Measurements from ENCODE around the gene LRRC46. TPM values are rescaled to one million over a fixed set of nuclear protein-coding genes. Genes with fewer than 3 reads are reported as not detected.

The LRRC46 gene
- total RNA-seq, 1 donor from 2014 or later: 0.30 TPM

DNA sequence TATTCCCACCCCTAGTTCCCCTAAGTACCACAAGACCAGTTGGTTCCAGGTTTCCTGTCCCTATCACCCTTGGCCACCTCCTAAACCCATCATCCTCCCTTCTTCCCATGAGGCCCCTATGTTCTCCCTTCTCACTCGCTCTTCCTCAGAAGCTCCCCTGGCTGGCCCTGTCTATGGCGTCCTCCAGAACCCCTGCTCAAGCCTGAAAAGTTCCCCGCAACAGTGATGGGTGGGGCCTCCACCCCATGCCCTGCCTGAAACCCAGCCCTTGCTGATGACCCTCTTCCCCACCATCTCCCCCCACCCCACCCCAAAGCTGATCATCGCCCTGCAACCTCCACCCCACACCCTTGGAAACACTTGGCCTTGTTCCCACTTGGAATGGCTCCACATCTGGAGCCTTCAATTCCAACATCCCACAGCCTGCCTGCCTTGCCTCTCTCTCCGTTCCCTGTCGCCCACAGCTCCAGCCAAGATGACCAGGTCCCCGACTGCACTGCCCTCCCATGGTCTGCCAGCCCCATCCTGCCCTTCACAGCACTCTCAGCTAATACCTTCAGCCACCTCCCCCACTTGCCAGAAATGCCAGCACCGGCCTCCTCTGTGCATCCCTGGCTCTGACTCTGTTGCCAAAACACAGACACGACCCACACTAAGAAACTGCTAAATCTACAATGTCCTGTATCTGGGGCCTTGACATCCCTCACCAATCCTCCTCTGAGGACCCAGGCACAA lies 20.4 kb upstream of the LRRC46 start:
- DNase-seq (ENCODE audit: low read depth): no peak
- H3K9me3 ChIP-seq (ENCODE audit: insufficient read depth, low read depth, low read length): no peaks in the 10 kb centered on the region
- Mint-ChIP-seq H3K9me3 (ENCODE audit: unreplicated experiment) (no peaks in the 10 kb centered on the region), H3K4me1 (ENCODE audit: low read depth, unreplicated experiment) (peaks cover 29% of the 10 kb centered on the region), H3K27me3 (ENCODE audit: low read depth, unreplicated experiment) (no peaks in the 10 kb centered on the region), H3K36me3 (ENCODE audit: low read depth, unreplicated experiment) (peaks cover 33% of the 10 kb centered on the region), H3K4me3 (ENCODE audit: unreplicated experiment) (peak overlapping the region; percentile 47), H3K27ac (ENCODE audit: unreplicated experiment) (peak overlapping the region; percentile 89)
- no peak overlapping the region for H2AFZ ChIP-seq (ENCODE audit: low read depth, low read length)
- peak overlapping the region; percentile 44 for H3K9ac ChIP-seq (ENCODE audit: low read length)
- peaks cover 5% of the 10 kb centered on the region for H3K36me3 ChIP-seq (ENCODE audit: insufficient read depth, low read length)
- H3K27me3 ChIP-seq (ENCODE audit: insufficient read depth, low read length): no peaks in the 10 kb centered on the region
- peak overlapping the region; percentile 27 for H3K4me2 ChIP-seq (ENCODE audit: low read length)
- H4K20me1 ChIP-seq (ENCODE audit: insufficient read depth, low read length): peaks cover 59% of the 10 kb centered on the region
- peaks cover 12% of the 10 kb centered on the region for H3K4me1 ChIP-seq (ENCODE audit: insufficient read depth, low read length)
- H3K79me2 ChIP-seq (ENCODE audit: insufficient read depth, low read length): no peaks in the 10 kb centered on the region
- TF ChIP-seq, protein P1, sequence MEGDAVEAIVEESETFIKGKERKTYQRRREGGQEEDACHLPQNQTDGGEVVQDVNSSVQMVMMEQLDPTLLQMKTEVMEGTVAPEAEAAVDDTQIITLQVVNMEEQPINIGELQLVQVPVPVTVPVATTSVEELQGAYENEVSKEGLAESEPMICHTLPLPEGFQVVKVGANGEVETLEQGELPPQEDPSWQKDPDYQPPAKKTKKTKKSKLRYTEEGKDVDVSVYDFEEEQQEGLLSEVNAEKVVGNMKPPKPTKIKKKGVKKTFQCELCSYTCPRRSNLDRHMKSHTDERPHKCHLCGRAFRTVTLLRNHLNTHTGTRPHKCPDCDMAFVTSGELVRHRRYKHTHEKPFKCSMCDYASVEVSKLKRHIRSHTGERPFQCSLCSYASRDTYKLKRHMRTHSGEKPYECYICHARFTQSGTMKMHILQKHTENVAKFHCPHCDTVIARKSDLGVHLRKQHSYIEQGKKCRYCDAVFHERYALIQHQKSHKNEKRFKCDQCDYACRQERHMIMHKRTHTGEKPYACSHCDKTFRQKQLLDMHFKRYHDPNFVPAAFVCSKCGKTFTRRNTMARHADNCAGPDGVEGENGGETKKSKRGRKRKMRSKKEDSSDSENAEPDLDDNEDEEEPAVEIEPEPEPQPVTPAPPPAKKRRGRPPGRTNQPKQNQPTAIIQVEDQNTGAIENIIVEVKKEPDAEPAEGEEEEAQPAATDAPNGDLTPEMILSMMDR (IDR thresholded peaks at IDR 0.05; ENCODE audit: insufficient read depth, low read depth, low read length): no peak
- TF ChIP-seq EZH2 (IDR thresholded peaks at IDR 0.05; ENCODE audit: insufficient read depth, low read length): no peak
- H3K27ac ChIP-seq (ENCODE audit: low read depth, low read length): peak overlapping the region; percentile 63
- no peak for FAIRE-seq
- no peak overlapping the region for H3K4me3 ChIP-seq (ENCODE audit: insufficient read depth, low read depth, low read length)

GRCh38 chr17:47811709-47812108 lies 19.8 kb upstream of the LRRC46 start:
- H3K9me3 Mint-ChIP-seq (ENCODE audit: unreplicated experiment): no peaks in the 10 kb centered on the region
- H3K9me3 ChIP-seq (ENCODE audit: insufficient read depth, low read depth, low read length): no peaks in the 10 kb centered on the region
- H3K27me3 Mint-ChIP-seq (ENCODE audit: low read depth, unreplicated experiment): no peaks in the 10 kb centered on the region
- no peaks in the 10 kb centered on the region for H3K79me2 ChIP-seq (ENCODE audit: insufficient read depth, low read length)
- no peak overlapping the region for H3K4me3 ChIP-seq (ENCODE audit: insufficient read depth, low read depth, low read length)
- peaks cover 29% of the 10 kb centered on the region for H3K4me1 Mint-ChIP-seq (ENCODE audit: low read depth, unreplicated experiment)
- H3K4me3 Mint-ChIP-seq (ENCODE audit: unreplicated experiment): peak overlapping the region; percentile 47
- H3K4me1 ChIP-seq (ENCODE audit: insufficient read depth, low read length): peaks cover 12% of the 10 kb centered on the region
- TF ChIP-seq EZH2 (IDR thresholded peaks at IDR 0.05; ENCODE audit: insufficient read depth, low read length): no peak
- TF ChIP-seq, protein P1 (IDR thresholded peaks at IDR 0.05; ENCODE audit: insufficient read depth, low read depth, low read length): no peak
- FAIRE-seq: no peak
- H3K36me3 ChIP-seq (ENCODE audit: insufficient read depth, low read length): peaks cover 5% of the 10 kb centered on the region
- H3K9ac ChIP-seq (ENCODE audit: low read length): no peak overlapping the region
- DNase-seq (ENCODE audit: low read depth): no peak
- H4K20me1 ChIP-seq (ENCODE audit: insufficient read depth, low read length): peaks cover 58% of the 10 kb centered on the region
- H3K27ac ChIP-seq (ENCODE audit: low read depth, low read length): no peak overlapping the region
- H2AFZ ChIP-seq (ENCODE audit: low read depth, low read length): no peak overlapping the region
- H3K4me2 ChIP-seq (ENCODE audit: low read length): no peak overlapping the region
- no peaks in the 10 kb centered on the region for H3K27me3 ChIP-seq (ENCODE audit: insufficient read depth, low read length)
- peak overlapping the region; percentile 89 for H3K27ac Mint-ChIP-seq (ENCODE audit: unreplicated experiment)
- H3K36me3 Mint-ChIP-seq (ENCODE audit: low read depth, unreplicated experiment): peaks cover 31% of the 10 kb centered on the region
